ENCODE results near the gene MRPL14.

Gene MRPL14

GRCh38 chr6:44111434-44112417 is 15.5 kb downstream of the MRPL14 start:
- Histone ChIP-seq H3K4me1 (ENCODE audit: insufficient read depth, low read length, poor library complexity, severe bottlenecking) (peaks cover 7% of the 10 kb centered on the region), H4K20me1 (ENCODE audit: insufficient read depth, low read length, poor library complexity, severe bottlenecking) (peaks cover 18% of the 10 kb centered on the region), H3K4me2 (ENCODE audit: low read depth, low read length, poor library complexity, severe bottlenecking) (no peak overlapping the region), H3K4me3 (ENCODE audit: low read length, poor library complexity, severe bottlenecking) (no peak overlapping the region), H3K27me3 (ENCODE audit: insufficient read depth, low read length, poor library complexity, severe bottlenecking) (no peaks in the 10 kb centered on the region), H3K79me2 (ENCODE audit: insufficient read depth, low read length) (peaks cover 11% of the 10 kb centered on the region), H3K36me3 (ENCODE audit: insufficient read depth, low read length) (peaks cover 71% of the 10 kb centered on the region; the same call in 1 of the 2 replicates), H3K9me3 (ENCODE audit: insufficient read depth, low read depth, low read length) (no peaks in the 10 kb centered on the region), H3K9ac (ENCODE audit: low read depth, low read length, poor library complexity, severe bottlenecking) (no peak overlapping the region), H2AFZ (ENCODE audit: low read length) (no peak overlapping the region), H3F3A (ENCODE audit: low read depth) (no peaks in the 10 kb centered on the region), H3K9me2 (replicated peaks; ENCODE audit: low read depth, low read length) (no peaks in the 10 kb centered on the region)
- TF ChIP-seq EZH2phosphoT487 (IDR thresholded peaks at IDR 0.05; ENCODE audit: borderline replicate concordance) (no peak), CTCF (conservative IDR thresholded peaks at IDR 0.05; ENCODE audit: low read length) (no peak)

GRCh38 chr6:44110966-44111365 is 16.3 kb downstream of the MRPL14 start:
- H3K9me2 ChIP-seq (replicated peaks; ENCODE audit: low read depth, low read length): no peaks in the 10 kb centered on the region
- H3K4me3 ChIP-seq (ENCODE audit: low read length, poor library complexity, severe bottlenecking): no peak overlapping the region
- H3F3A ChIP-seq (ENCODE audit: low read depth): no peaks in the 10 kb centered on the region
- H4K20me1 ChIP-seq (ENCODE audit: insufficient read depth, low read length, poor library complexity, severe bottlenecking): peaks cover 10% of the 10 kb centered on the region
- peaks cover 71% of the 10 kb centered on the region; the same call in 1 of the 2 replicates for H3K36me3 ChIP-seq (ENCODE audit: insufficient read depth, low read length)
- H3K9ac ChIP-seq (ENCODE audit: low read depth, low read length, poor library complexity, severe bottlenecking): no peak overlapping the region
- TF ChIP-seq CTCF (conservative IDR thresholded peaks at IDR 0.05; ENCODE audit: low read length): no peak
- no peak for TF ChIP-seq EZH2phosphoT487 (IDR thresholded peaks at IDR 0.05; ENCODE audit: borderline replicate concordance)
- no peak overlapping the region for H2AFZ ChIP-seq (ENCODE audit: low read length)
- H3K27me3 ChIP-seq (ENCODE audit: insufficient read depth, low read length, poor library complexity, severe bottlenecking): no peaks in the 10 kb centered on the region
- no peaks in the 10 kb centered on the region for H3K9me3 ChIP-seq (ENCODE audit: insufficient read depth, low read depth, low read length)
- no peaks in the 10 kb centered on the region for H3K4me1 ChIP-seq (ENCODE audit: insufficient read depth, low read length, poor library complexity, severe bottlenecking)
- H3K4me2 ChIP-seq (ENCODE audit: low read depth, low read length, poor library complexity, severe bottlenecking): no peak overlapping the region
- peaks cover 4% of the 10 kb centered on the region; the same call in 1 of the 2 replicates for H3K79me2 ChIP-seq (ENCODE audit: insufficient read depth, low read length)

GRCh38 chr6:44110005-44110676 is 17.1 kb downstream of the MRPL14 start:
- TF ChIP-seq EZH2phosphoT487 (IDR thresholded peaks at IDR 0.05; ENCODE audit: borderline replicate concordance) (no peak), CTCF (conservative IDR thresholded peaks at IDR 0.05; ENCODE audit: low read length) (no peak)
- Histone ChIP-seq H3K4me2 (ENCODE audit: low read depth, low read length, poor library complexity, severe bottlenecking) (no peak overlapping the region), H3K9me2 (replicated peaks; ENCODE audit: low read depth, low read length) (no peaks in the 10 kb centered on the region), H3K27me3 (ENCODE audit: insufficient read depth, low read length, poor library complexity, severe bottlenecking) (no peaks in the 10 kb centered on the region), H3K4me3 (ENCODE audit: low read length, poor library complexity, severe bottlenecking) (no peak overlapping the region), H3K9me3 (ENCODE audit: insufficient read depth, low read depth, low read length) (no peaks in the 10 kb centered on the region), H2AFZ (ENCODE audit: low read length) (no peak overlapping the region), H3K79me2 (ENCODE audit: insufficient read depth, low read length) (no peaks in the 10 kb centered on the region; the same call in 1 of the 2 replicates), H4K20me1 (ENCODE audit: insufficient read depth, low read length, poor library complexity, severe bottlenecking) (peaks cover 2% of the 10 kb centered on the region), H3K9ac (ENCODE audit: low read depth, low read length, poor library complexity, severe bottlenecking) (no peak overlapping the region), H3K36me3 (ENCODE audit: insufficient read depth, low read length) (peaks cover 64% of the 10 kb centered on the region; the same call in 1 of the 2 replicates), H3K4me1 (ENCODE audit: insufficient read depth, low read length, poor library complexity, severe bottlenecking) (no peaks in the 10 kb centered on the region), H3F3A (ENCODE audit: low read depth) (no peaks in the 10 kb centered on the region)
